Measurements from ENCODE around the gene BCAT1. TPM values are rescaled to one million over a fixed set of nuclear protein-coding genes. Genes with fewer than 3 reads are reported as not detected.

BCAT1 gene
- total and polyA plus RNA-seq, 2 of the 8 experiments (the other 6 are each of a cell fraction or from before 2014, with no cell fraction given) = 19.7 to 263 TPM

- TF ChIP-seq EZH2 (IDR thresholded peaks at IDR 0.05; ENCODE audit: low read depth, low read length, severe bottlenecking) = no peak
- no peak for TF ChIP-seq TEAD4 (IDR thresholded peaks at IDR 0.05; ENCODE audit: low read depth, low read length)
These were observed 134.4 kb downstream of the BCAT1 start (continued) for GRCh38 chr12:24814379-24815113.

Measured in H1 (cell line).